ENCODE measurements around the gene IGFBP7.

IGFBP7 gene, protein sequence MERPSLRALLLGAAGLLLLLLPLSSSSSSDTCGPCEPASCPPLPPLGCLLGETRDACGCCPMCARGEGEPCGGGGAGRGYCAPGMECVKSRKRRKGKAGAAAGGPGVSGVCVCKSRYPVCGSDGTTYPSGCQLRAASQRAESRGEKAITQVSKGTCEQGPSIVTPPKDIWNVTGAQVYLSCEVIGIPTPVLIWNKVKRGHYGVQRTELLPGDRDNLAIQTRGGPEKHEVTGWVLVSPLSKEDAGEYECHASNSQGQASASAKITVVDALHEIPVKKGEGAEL

DNA sequence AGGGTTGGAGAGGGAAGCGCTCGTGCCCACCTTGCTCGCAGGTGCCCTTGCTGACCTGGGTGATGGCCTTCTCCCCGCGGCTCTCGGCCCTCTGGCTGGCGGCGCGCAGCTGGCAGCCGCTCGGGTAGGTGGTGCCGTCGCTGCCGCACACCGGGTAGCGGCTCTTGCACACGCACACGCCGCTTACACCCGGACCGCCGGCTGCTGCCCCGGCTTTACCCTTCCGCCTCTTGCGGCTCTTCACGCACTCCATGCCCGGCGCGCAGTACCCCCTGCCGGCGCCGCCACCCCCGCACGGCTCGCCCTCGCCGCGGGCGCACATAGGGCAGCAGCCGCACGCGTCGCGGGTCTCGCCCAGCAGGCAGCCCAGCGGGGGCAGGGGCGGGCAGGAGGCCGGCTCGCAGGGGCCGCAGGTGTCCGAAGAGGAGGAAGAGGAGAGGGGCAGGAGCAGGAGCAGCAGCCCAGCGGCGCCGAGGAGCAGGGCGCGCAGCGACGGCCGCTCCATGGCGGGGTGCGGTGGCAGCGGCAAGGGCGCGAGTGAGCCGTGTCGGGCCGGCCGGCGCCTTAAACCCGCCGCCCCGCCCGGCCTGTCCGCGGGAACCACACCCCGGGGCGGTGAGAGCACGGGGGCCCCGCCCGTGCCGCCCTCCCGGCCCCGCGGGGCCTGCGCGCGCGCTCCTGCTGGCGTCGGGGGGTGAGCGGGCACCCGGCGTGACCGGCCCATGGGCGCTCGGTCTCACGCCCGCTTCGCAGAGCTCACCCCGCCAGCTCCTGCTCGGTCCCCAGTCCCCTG, at the start of gene IGFBP7:
TSS of gene IGFBP7 (minus strand) at position 539 of the 793 bp plus-strand sequence. CDS start at position 505, 34 bp downstream.
- peaks cover 27% of the 10 kb centered on the region for H3K36me3 ChIP-seq
- H3K4me3 ChIP-seq: peak within 1 kb of the TSS; percentile 85
- H3K9me3 ChIP-seq: peaks cover 10% of the 10 kb centered on the region
- H3K9ac ChIP-seq: peak within 1 kb of the TSS; percentile 92
- no peaks in the 10 kb centered on the region for H3K27me3 ChIP-seq
- H3K4me2 ChIP-seq: peak within 1 kb of the TSS; percentile 85
- peak within 1 kb of the TSS; percentile 97 for H3K27ac ChIP-seq
- TF ChIP-seq Cebpa-rat (IDR thresholded peaks at IDR 0.05): no peak
- H4K20me1 ChIP-seq: peaks cover 6% of the 10 kb centered on the region; the same call in 1 of the 2 replicates
- peaks cover 60% of the 10 kb centered on the region for H3K4me1 ChIP-seq

DNA sequence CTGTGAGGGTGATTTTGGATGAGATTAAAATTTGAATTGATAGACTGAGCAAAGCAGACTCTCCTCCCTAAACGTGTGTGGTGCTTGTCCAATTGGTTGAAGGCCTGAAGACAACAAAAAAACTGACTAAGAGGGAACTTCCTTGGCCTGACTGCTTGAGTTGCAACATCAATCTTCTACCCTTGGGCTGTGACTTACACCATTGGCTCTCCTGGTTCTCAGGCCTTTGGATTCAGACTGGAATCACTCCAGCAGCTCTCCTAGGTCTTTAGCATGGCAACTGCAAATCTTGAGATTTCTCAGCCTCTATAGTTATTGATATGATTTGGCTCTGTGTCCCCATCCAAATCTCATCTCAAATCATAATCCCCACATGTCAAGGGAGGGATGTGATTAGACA, 49.7 kb upstream of the IGFBP7 start:
- Histone ChIP-seq H3K36me3 (no peaks in the 10 kb centered on the region), H3K4me1 (peaks cover 2% of the 10 kb centered on the region), H3K4me2 (no peak overlapping the region), H4K20me1 (no peaks in the 10 kb centered on the region), H3K9ac (no peak overlapping the region), H3K27ac (no peak overlapping the region), H3K4me3 (no peak overlapping the region), H3K9me3 (no peaks in the 10 kb centered on the region), H3K27me3 (no peaks in the 10 kb centered on the region)
- no peak for TF ChIP-seq Cebpa-rat (IDR thresholded peaks at IDR 0.05)

DNA sequence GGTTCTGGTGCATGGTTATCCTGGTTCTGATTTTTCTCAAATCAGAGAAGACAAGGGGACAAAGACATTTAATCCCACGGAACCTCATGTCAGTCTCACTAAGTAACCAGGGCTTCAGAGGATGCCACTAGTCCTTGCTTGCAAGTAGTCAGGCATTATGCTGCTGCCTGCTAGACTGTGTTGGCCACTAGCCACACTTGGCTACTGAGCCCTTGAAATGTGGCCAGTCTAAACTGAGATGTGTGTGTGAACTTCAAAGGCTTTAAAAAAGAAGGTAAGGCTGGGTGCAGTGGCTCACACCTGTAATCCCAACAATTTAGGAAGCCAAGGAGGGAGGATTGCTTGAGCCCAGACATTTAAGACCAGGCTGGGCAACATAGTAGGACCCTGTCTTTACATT, 48.6 kb upstream of the IGFBP7 start:
- no peak overlapping the region for H3K9ac ChIP-seq
- H3K9me3 ChIP-seq: no peaks in the 10 kb centered on the region

GRCh38 chr4:57158221-57158620, 48.0 kb upstream of the IGFBP7 start:
- no peak overlapping the region for H3K4me3 ChIP-seq
- peaks cover 14% of the 10 kb centered on the region for H3K4me1 ChIP-seq
- H3K9ac ChIP-seq: no peak overlapping the region
- H3K9me3 ChIP-seq: no peaks in the 10 kb centered on the region
- H3K27me3 ChIP-seq: no peaks in the 10 kb centered on the region
- no peak overlapping the region for H3K4me2 ChIP-seq
- H3K27ac ChIP-seq: no peak overlapping the region
- H3K36me3 ChIP-seq: no peaks in the 10 kb centered on the region
- no peak for TF ChIP-seq Cebpa-rat (IDR thresholded peaks at IDR 0.05)
- no peaks in the 10 kb centered on the region for H4K20me1 ChIP-seq

More for the DNA sequence above, 48.6 kb upstream of the IGFBP7 start:
- no peaks in the 10 kb centered on the region for H3K27me3 ChIP-seq
- no peaks in the 10 kb centered on the region for H3K36me3 ChIP-seq
- H3K4me3 ChIP-seq: no peak overlapping the region
- no peaks in the 10 kb centered on the region for H4K20me1 ChIP-seq
- TF ChIP-seq Cebpa-rat (IDR thresholded peaks at IDR 0.05): no peak
- H3K4me1 ChIP-seq: peaks cover 13% of the 10 kb centered on the region
- no peak overlapping the region for H3K4me2 ChIP-seq
- no peak overlapping the region for H3K27ac ChIP-seq

DNA sequence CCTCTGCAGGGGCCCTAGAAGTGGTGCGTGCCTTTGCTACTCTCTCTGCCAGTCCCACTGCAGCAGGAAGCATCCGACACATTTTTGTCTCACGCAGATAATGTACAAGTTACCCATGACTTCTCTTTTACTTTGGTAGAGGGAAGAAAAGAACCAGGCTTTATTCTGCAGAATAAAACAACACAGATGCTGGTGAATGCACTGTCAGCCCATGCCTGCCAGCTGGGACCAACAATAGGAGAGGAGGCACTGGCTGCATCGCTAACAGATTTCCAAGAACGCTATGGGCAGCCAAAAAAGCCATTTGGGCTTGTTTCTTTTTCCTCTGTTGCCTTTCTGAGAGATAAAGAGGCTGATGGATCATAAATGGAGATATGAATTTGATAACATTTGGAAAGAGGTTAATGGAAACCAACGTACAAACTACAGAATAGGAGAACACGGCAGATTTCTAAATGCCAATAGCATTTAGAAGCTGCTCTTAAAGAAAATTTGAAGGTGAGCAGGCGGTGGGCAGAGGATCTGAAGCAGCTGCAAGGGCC, 47.5 kb upstream of the IGFBP7 start:
- H3K4me1 ChIP-seq: peaks cover 14% of the 10 kb centered on the region
- H3K36me3 ChIP-seq: no peaks in the 10 kb centered on the region
- H3K27ac ChIP-seq: no peak overlapping the region
- no peaks in the 10 kb centered on the region for H3K9me3 ChIP-seq
- H4K20me1 ChIP-seq: no peaks in the 10 kb centered on the region
- TF ChIP-seq Cebpa-rat (IDR thresholded peaks at IDR 0.05): no peak
- no peaks in the 10 kb centered on the region for H3K27me3 ChIP-seq
- no peak overlapping the region for H3K4me2 ChIP-seq
- H3K4me3 ChIP-seq: no peak overlapping the region
- H3K9ac ChIP-seq: no peak overlapping the region

GRCh38 chr4:57156242-57156990, 46.2 kb upstream of the IGFBP7 start:
- no peaks in the 10 kb centered on the region for H3K36me3 ChIP-seq
- H3K27ac ChIP-seq: no peak overlapping the region
- H3K4me1 ChIP-seq: peaks cover 14% of the 10 kb centered on the region
- no peak overlapping the region for H3K4me3 ChIP-seq
- no peaks in the 10 kb centered on the region for H4K20me1 ChIP-seq
- no peaks in the 10 kb centered on the region for H3K9me3 ChIP-seq
- TF ChIP-seq Cebpa-rat (IDR thresholded peaks at IDR 0.05): no peak
- H3K9ac ChIP-seq: no peak overlapping the region
- H3K4me2 ChIP-seq: no peak overlapping the region
- no peaks in the 10 kb centered on the region for H3K27me3 ChIP-seq

- no peak for TF ChIP-seq Cebpa-rat (IDR thresholded peaks at IDR 0.05)
- no peaks in the 10 kb centered on the region for H3K9me3 ChIP-seq
- H4K20me1 ChIP-seq: no peaks in the 10 kb centered on the region
- no peak overlapping the region for H3K4me3 ChIP-seq
- peaks cover 14% of the 10 kb centered on the region for H3K4me1 ChIP-seq
- H3K9ac ChIP-seq: no peak overlapping the region
- H3K27ac ChIP-seq: no peak overlapping the region
- no peaks in the 10 kb centered on the region for H3K36me3 ChIP-seq
- peak overlapping the region; percentile 56; the same call in 1 of the 2 replicates for H3K4me2 ChIP-seq
- no peaks in the 10 kb centered on the region for H3K27me3 ChIP-seq
Measured at GRCh38 chr4:57154926-57155325, 44.7 kb upstream of the IGFBP7 start.

GRCh38 chr4:57154191-57154590, 44.0 kb upstream of the IGFBP7 start:
- H3K4me2 ChIP-seq: peak overlapping the region; percentile 56
- no peak overlapping the region for H3K9ac ChIP-seq
- H3K27ac ChIP-seq: no peak overlapping the region

GRCh38 chr4:57153207-57153606, 43.0 kb upstream of the IGFBP7 start:
- Histone ChIP-seq H3K9ac (no peak overlapping the region), H3K4me1 (peaks cover 14% of the 10 kb centered on the region), H3K4me2 (no peak overlapping the region), H3K9me3 (no peaks in the 10 kb centered on the region), H3K27ac (no peak overlapping the region), H3K4me3 (no peak overlapping the region), H3K36me3 (no peaks in the 10 kb centered on the region), H3K27me3 (no peaks in the 10 kb centered on the region), H4K20me1 (no peaks in the 10 kb centered on the region)
- TF ChIP-seq Cebpa-rat (IDR thresholded peaks at IDR 0.05): no peak

More at GRCh38 chr4:57154191-57154590, 44.0 kb upstream of the IGFBP7 start:
- H3K4me3 ChIP-seq: no peak overlapping the region
- H3K27me3 ChIP-seq: no peaks in the 10 kb centered on the region
- no peaks in the 10 kb centered on the region for H4K20me1 ChIP-seq
- TF ChIP-seq Cebpa-rat (IDR thresholded peaks at IDR 0.05): no peak
- H3K9me3 ChIP-seq: no peaks in the 10 kb centered on the region
- H3K4me1 ChIP-seq: peaks cover 14% of the 10 kb centered on the region
- H3K36me3 ChIP-seq: no peaks in the 10 kb centered on the region
